Glomerular visceral epithelial cell (primary cell): ENCODE results near the gene FUT3.
"Not testable (repeated sequence)": the region's sequence is repeated elsewhere in the genome, so short reads cannot be mapped to it uniquely, and the experiment has no call there.

Experiments
- DNase-seq: peaks from one replicate; pipeline ENCODE4 v3.0.0-alpha.2; 2016; ENCODE audit errors: extremely low spot score

Gene FUT3

GRCh38 chr19:5881543-5882299 is 30.5 kb upstream of the FUT3 start:
- DNase-seq, result no peak

- peak; percentile 71 for DNase-seq
Observed at GRCh38 chr19:5880604-5881078, 29.4 kb upstream of the FUT3 start.

GRCh38 chr19:5880196-5880595 is 28.9 kb upstream of the FUT3 start:
- DNase-seq, result no peak

GRCh38 chr19:5877882-5878281 is 26.6 kb upstream of the FUT3 start:
- no peak for DNase-seq

GRCh38 chr19:5877427-5877826 is 26.2 kb upstream of the FUT3 start:
- no peak for DNase-seq

GRCh38 chr19:5874496-5874895 is 23.2 kb upstream of the FUT3 start:
- DNase-seq, result peak; percentile 38

- DNase-seq, result no peak
Observed at GRCh38 chr19:5873617-5874199, 22.5 kb upstream of the FUT3 start.

GRCh38 chr19:5870986-5871394 is 19.7 kb upstream of the FUT3 start:
- DNase-seq, result no peak

GRCh38 chr19:5867201-5868136 is 16.2 kb upstream of the FUT3 start:
- no peak for DNase-seq

GRCh38 chr19:5865772-5866171 is 14.5 kb upstream of the FUT3 start:
- no peak for DNase-seq

GRCh38 chr19:5864725-5865486 is 13.7 kb upstream of the FUT3 start:
- no peak for DNase-seq

- DNase-seq, result no peak
Observed at GRCh38 chr19:5864013-5864720, 12.9 kb upstream of the FUT3 start.

GRCh38 chr19:5863030-5863665 is 11.9 kb upstream of the FUT3 start:
- DNase-seq, result no peak

GRCh38 chr19:5857203-5858081 is 6.2 kb upstream of the FUT3 start:
- no peak for DNase-seq

- DNase-seq, result not testable (repeated sequence)
Observed at GRCh38 chr19:5855151-5855550, 3.9 kb upstream of the FUT3 start.

GRCh38 chr19:5854121-5854520 is 2.9 kb upstream of the FUT3 start:
- DNase-seq, result not testable (repeated sequence)

GRCh38 chr19:5850743-5851293 is 431 bp downstream of the FUT3 start:
- DNase-seq, result peak; percentile 40

- no peak for DNase-seq
Observed at GRCh38 chr19:5850189-5850588, 1.1 kb downstream of the FUT3 start.

GRCh38 chr19:5848621-5849020 is 2.6 kb downstream of the FUT3 start:
- not testable (repeated sequence) for DNase-seq
